KMS-11 (cell line): ENCODE data around the gene FOXN3.

Experiments
- H2AFZ ChIP-seq: fragments of 200-600 bp; sonication (generic); 2 replicates; pipeline ENCODE4 v1.6.1; 2016; ENCODE audit warnings: antibody characterized with exemption, mixed run types, low read depth
- H3K27ac ChIP-seq: fragments of 200-600 bp; sonication (generic); 2 replicates; pipeline ENCODE4 v1.6.1; 2016; ENCODE audit warnings: mild to moderate bottlenecking, mixed run types
- H3K27me3 ChIP-seq: fragments of 200-600 bp; sonication (generic); 2 replicates; pipeline ENCODE4 v1.6.1; 2017; ENCODE audit warnings: mild to moderate bottlenecking, low read depth, mixed run types, moderate library complexity; ENCODE audit not compliant: insufficient read depth
- H3K36me3 ChIP-seq: fragments of 200-600 bp; sonication (generic); 2 replicates; pipeline ENCODE4 v1.6.1; 2017; ENCODE audit warnings: mild to moderate bottlenecking, mixed run types; ENCODE audit not compliant: insufficient read depth
- H3K4me1 ChIP-seq: fragments of 200-600 bp; sonication (generic); 2 replicates; pipeline ENCODE4 v1.6.1; 2016; ENCODE audit warnings: mild to moderate bottlenecking, low read depth, mixed run types; ENCODE audit not compliant: poor library complexity, severe bottlenecking
- H3K4me2 ChIP-seq: fragments of 200-600 bp; sonication (generic); 2 replicates; pipeline ENCODE4 v1.7.0; 2016; ENCODE audit warnings: mild to moderate bottlenecking, mixed run types
- H3K4me3 ChIP-seq: fragments of 200-600 bp; sonication (generic); IDR thresholded peaks from 2 replicates; pipeline ENCODE4 v1.6.1; 2017; ENCODE audit warnings: low read depth, low read length, mixed read lengths; ENCODE audit not compliant: insufficient read depth
- H3K79me2 ChIP-seq: fragments of 200-600 bp; sonication (generic); 2 replicates; pipeline ENCODE4 v1.6.1; 2016; ENCODE audit warnings: low read depth, mixed run types; ENCODE audit not compliant: insufficient read depth
- H3K9ac ChIP-seq: fragments of 200-600 bp; sonication (generic); 2 replicates; pipeline ENCODE4 v1.6.1; 2016; ENCODE audit warnings: mild to moderate bottlenecking, mixed run types
- H4K20me1 ChIP-seq: fragments of 200-600 bp; sonication (generic); 2 replicates; pipeline ENCODE4 v1.6.1; 2016; ENCODE audit warnings: mild to moderate bottlenecking, mixed run types; ENCODE audit not compliant: insufficient read depth
- TF ChIP-seq, protein P1 (sequence below): fragments of 200-600 bp; sonication (generic); conservative IDR thresholded peaks from 2 replicates; pipeline ENCODE4 v1.6.1; 2017; ENCODE audit warnings: low read depth, mild to moderate bottlenecking, antibody characterized with exemption, low read length, moderate library complexity, mixed read lengths

The FOXN3 gene

DNA sequence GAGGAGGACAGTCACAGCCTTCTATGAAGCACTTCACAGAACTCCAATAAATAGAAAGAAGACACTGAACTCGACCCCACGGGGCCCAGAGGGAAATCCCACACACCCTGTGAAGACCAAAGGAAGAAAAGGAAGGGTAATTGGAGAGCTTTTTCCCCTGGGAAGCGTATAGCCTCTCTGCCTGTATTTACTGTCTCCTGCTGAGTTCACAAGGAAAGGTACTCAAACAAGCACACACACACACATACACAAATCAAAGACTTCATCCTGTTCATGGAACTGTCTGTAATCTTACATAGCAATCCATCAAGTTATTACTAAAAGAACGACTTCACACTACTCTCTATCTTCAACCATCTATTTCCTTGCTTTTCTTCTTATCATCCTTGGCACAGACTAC is 15.3 kb downstream of the FOXN3 start:
- TF ChIP-seq, protein P1, sequence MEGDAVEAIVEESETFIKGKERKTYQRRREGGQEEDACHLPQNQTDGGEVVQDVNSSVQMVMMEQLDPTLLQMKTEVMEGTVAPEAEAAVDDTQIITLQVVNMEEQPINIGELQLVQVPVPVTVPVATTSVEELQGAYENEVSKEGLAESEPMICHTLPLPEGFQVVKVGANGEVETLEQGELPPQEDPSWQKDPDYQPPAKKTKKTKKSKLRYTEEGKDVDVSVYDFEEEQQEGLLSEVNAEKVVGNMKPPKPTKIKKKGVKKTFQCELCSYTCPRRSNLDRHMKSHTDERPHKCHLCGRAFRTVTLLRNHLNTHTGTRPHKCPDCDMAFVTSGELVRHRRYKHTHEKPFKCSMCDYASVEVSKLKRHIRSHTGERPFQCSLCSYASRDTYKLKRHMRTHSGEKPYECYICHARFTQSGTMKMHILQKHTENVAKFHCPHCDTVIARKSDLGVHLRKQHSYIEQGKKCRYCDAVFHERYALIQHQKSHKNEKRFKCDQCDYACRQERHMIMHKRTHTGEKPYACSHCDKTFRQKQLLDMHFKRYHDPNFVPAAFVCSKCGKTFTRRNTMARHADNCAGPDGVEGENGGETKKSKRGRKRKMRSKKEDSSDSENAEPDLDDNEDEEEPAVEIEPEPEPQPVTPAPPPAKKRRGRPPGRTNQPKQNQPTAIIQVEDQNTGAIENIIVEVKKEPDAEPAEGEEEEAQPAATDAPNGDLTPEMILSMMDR = no peak
- H3K4me1 ChIP-seq = no peaks in the 10 kb centered on the region
- H3K27me3 ChIP-seq = no peaks in the 10 kb centered on the region
- H3K36me3 ChIP-seq = no peaks in the 10 kb centered on the region
- H3K4me2 ChIP-seq = no peak overlapping the region
- no peak overlapping the region for H2AFZ ChIP-seq
- no peak overlapping the region for H3K9ac ChIP-seq
- no peak overlapping the region for H3K27ac ChIP-seq
- H4K20me1 ChIP-seq = no peaks in the 10 kb centered on the region
- no peaks in the 10 kb centered on the region for H3K79me2 ChIP-seq
- H3K4me3 ChIP-seq = no peak overlapping the region

DNA sequence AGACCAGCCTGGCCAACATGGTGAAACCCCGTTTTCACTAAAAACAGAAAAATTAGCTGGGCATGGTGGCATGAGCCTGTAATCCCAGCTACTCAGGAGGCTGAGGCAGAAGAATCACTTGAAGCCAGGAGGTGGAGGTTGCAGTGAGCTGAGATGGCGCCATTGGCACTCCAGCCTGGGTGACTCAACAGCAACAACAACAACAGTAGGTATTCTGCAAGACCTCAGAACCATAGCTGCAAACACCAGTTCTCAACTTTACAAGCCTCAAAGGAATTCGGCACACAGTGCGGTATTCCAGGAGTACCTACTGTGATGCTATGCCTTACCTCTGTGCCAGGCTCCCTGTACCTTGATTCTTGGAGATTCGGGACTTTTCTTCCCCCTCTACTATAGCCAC is 15.8 kb downstream of the FOXN3 start:
- Histone ChIP-seq H2AFZ (no peak overlapping the region), H3K4me2 (no peak overlapping the region), H3K36me3 (no peaks in the 10 kb centered on the region), H3K4me3 (no peak overlapping the region), H3K4me1 (no peaks in the 10 kb centered on the region), H3K27ac (no peak overlapping the region), H4K20me1 (no peaks in the 10 kb centered on the region), H3K9ac (no peak overlapping the region), H3K79me2 (no peaks in the 10 kb centered on the region), H3K27me3 (no peaks in the 10 kb centered on the region)
- TF ChIP-seq, protein P1 = no peak

DNA sequence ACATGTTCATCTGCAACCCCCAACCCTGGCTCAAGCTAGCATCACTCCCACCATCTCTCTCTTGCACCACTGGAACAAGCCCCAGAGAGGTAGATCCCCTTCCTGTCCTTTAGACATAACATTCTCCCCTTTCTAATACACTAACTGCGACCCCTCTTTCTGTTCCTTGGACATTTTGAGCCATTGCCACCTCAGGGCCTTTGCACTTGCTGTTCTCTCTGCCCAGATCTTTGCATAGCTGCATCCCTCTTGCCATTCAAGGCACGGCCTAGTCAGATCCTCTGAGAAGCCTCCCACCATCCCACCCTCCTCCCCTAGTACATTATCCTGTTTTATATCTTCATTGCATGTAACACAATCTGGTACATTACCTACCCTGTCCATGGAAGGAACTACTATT is 16.5 kb downstream of the FOXN3 start:
- Histone ChIP-seq H3K4me3 (no peak overlapping the region), H4K20me1 (no peaks in the 10 kb centered on the region), H3K9ac (no peak overlapping the region), H3K27ac (no peak overlapping the region), H3K4me1 (no peaks in the 10 kb centered on the region), H3K36me3 (no peaks in the 10 kb centered on the region), H3K4me2 (no peak overlapping the region), H3K79me2 (no peaks in the 10 kb centered on the region), H2AFZ (no peak overlapping the region), H3K27me3 (no peaks in the 10 kb centered on the region)
- TF ChIP-seq, protein P1 = no peak

DNA sequence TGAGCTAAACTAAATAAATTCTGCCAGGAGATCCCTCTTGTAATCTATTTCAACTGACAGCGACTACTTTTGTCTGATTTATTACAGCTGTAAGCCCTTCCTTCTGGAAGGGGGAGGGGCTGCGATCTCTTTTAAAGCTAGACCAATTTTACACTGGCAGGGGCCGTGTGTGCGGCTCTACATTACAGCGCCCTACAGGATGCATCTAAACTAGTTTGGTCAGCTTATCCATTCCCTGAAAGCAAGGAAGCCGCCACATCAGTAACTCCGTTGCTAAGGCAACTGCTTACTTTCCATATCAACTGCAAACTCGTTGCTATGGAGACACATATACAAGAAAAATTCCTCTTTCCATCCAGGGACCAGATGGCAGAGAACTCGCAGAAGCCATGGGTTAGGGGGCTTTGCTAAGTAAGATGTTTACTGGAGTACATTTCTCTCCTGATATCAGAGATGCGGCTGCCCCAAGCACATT is 17.4 kb downstream of the FOXN3 start:
- TF ChIP-seq, protein P1 = no peak
- H3K79me2 ChIP-seq = no peaks in the 10 kb centered on the region
- no peak overlapping the region for H3K27ac ChIP-seq
- no peak overlapping the region for H3K4me2 ChIP-seq
- no peak overlapping the region for H3K4me3 ChIP-seq
- H3K4me1 ChIP-seq = no peaks in the 10 kb centered on the region
- no peak overlapping the region for H3K9ac ChIP-seq
- no peaks in the 10 kb centered on the region for H3K36me3 ChIP-seq
- no peaks in the 10 kb centered on the region for H4K20me1 ChIP-seq
- no peak overlapping the region for H2AFZ ChIP-seq
- H3K27me3 ChIP-seq = no peaks in the 10 kb centered on the region

DNA sequence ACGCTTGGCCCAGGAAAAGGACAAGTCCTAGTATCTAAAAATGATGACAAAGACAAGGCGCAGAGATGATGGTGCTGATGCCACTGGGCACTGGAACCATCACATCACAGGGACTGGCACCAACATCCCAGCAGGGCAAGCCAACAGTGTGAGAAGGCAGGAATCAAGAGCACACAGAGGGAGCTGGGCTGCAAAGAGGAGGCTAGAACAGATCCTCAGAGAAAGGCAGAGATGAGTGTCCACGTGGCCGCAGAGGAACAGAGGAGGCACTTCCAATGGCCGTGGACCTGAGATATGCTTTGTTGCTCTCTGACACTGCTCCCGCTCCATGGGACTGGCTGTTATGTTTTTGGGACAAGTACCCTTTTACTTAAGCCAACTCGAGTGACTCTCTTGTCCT is 17.9 kb downstream of the FOXN3 start:
- no peaks in the 10 kb centered on the region for H3K79me2 ChIP-seq
- H4K20me1 ChIP-seq = no peaks in the 10 kb centered on the region

More for the DNA sequence above, 17.9 kb downstream of the FOXN3 start:
- Histone ChIP-seq H3K4me3 (no peak overlapping the region), H3K27ac (no peak overlapping the region), H3K27me3 (no peaks in the 10 kb centered on the region), H3K4me2 (no peak overlapping the region), H3K9ac (no peak overlapping the region), H3K36me3 (no peaks in the 10 kb centered on the region), H3K4me1 (no peaks in the 10 kb centered on the region), H2AFZ (no peak overlapping the region)
- TF ChIP-seq, protein P1 = no peak
